GM23338 (cell line): Measurements from ENCODE around the gene SUSD1. TPM values are rescaled to one million over a fixed set of nuclear protein-coding genes. Genes with fewer than 3 reads are reported as not detected.

ENCODE experiments used
- ATAC-seq: fragments of 200-7000 bp; cut with Tn5 transposase; 3 replicates; pipeline ENCODE4 v1.9.1; 2020
- DNase-seq: peaks from one replicate; pipeline ENCODE4 v3.0.0-alpha.2; 2015; ENCODE audit warnings: low spot score
- H2AFZ ChIP-seq: fragments of 200-600 bp; sonication (generic); 2 replicates; pipeline ENCODE4 v1.8.0; 2016; ENCODE audit warnings: antibody characterized with exemption, mild to moderate bottlenecking, moderate library complexity
- H3F3A ChIP-seq: fragments of 200-600 bp; sonication (generic); replicated peaks from 2 replicates; pipeline ENCODE4 v1.8.0; 2017; ENCODE audit warnings: antibody characterized with exemption, mixed run types, low read depth
- H3K27ac ChIP-seq: fragments of 200-600 bp; sonication (generic); 2 replicates; pipeline ENCODE4 v1.6.1; 2016; ENCODE audit warnings: low read depth
- H3K27me3 ChIP-seq: fragments of 200-600 bp; sonication (generic); 2 replicates; pipeline ENCODE4 v1.8.0; 2016; ENCODE audit warnings: mild to moderate bottlenecking, mixed run types, moderate library complexity; ENCODE audit not compliant: insufficient read depth
- H3K36me3 ChIP-seq: fragments of 200-600 bp; sonication (generic); 2 replicates; pipeline ENCODE4 v1.8.0; 2016; ENCODE audit warnings: mild to moderate bottlenecking; ENCODE audit not compliant: insufficient read depth
- H3K4me1 ChIP-seq: fragments of 200-600 bp; sonication (generic); 2 replicates; pipeline ENCODE4 v1.8.0; 2016; ENCODE audit warnings: mild to moderate bottlenecking, moderate library complexity; ENCODE audit not compliant: insufficient read depth
- H3K4me2 ChIP-seq: fragments of 200-600 bp; sonication (generic); 2 replicates; pipeline ENCODE4 v1.7.1; 2017; ENCODE audit warnings: mixed run types
- H3K4me3 ChIP-seq: fragments of 200-600 bp; sonication (generic); 2 replicates; pipeline ENCODE4 v1.6.1; 2016; ENCODE audit warnings: mixed run types
- H3K79me2 ChIP-seq: fragments of 200-600 bp; sonication (generic); replicated peaks from 2 replicates; pipeline ENCODE4 v1.8.0; 2017; ENCODE audit warnings: mild to moderate bottlenecking; ENCODE audit not compliant: insufficient read depth
- H3K9me2 ChIP-seq: fragments of 200-600 bp; sonication (generic); 2 replicates; pipeline ENCODE4 v1.8.0; 2017; ENCODE audit not compliant: insufficient read depth
- H4K20me1 ChIP-seq: fragments of 200-600 bp; sonication (generic); replicated peaks from 2 replicates; pipeline ENCODE4 v1.8.0; 2017; ENCODE audit warnings: mild to moderate bottlenecking; ENCODE audit not compliant: insufficient read depth
- H3K27ac Mint-ChIP-seq: 2 replicates; pipeline ENCODE4 v1.8.0; 2020; ENCODE audit warnings: inconsistent platforms, mild to moderate bottlenecking, moderate library complexity, mixed read lengths
- H3K27me3 Mint-ChIP-seq: 3 replicates; pipeline ENCODE4 v1.8.0; 2022; ENCODE audit warnings: low read depth, mild to moderate bottlenecking, moderate library complexity, mixed read lengths, inconsistent platforms; ENCODE audit not compliant: insufficient read depth, poor library complexity
- H3K36me3 Mint-ChIP-seq: 3 replicates; pipeline ENCODE4 v1.8.0; 2021; ENCODE audit warnings: low read depth, mild to moderate bottlenecking, inconsistent platforms, moderate library complexity, mixed read lengths
- H3K4me1 Mint-ChIP-seq: 3 replicates; pipeline ENCODE4 v1.8.0; 2020; ENCODE audit warnings: mild to moderate bottlenecking, inconsistent platforms, mixed read lengths
- H3K4me3 Mint-ChIP-seq: 3 replicates; pipeline ENCODE4 v1.8.0; 2021; ENCODE audit warnings: moderate library complexity, mild to moderate bottlenecking, inconsistent platforms, mixed read lengths
- H3K9me3 Mint-ChIP-seq: 3 replicates; pipeline ENCODE4 v1.8.0; 2020; ENCODE audit warnings: moderate library complexity, mild to moderate bottlenecking, inconsistent platforms, mixed read lengths
- CREB1 ChIP-seq: fragments of 250-450 bp; sonication (Bioruptor Pico); IDR thresholded peaks from 2 replicates; pipeline ENCODE4 v1.5.0; 2020; ENCODE audit warnings: low read depth, mild to moderate bottlenecking, moderate library complexity
- POLR2AphosphoS5 ChIP-seq: IDR thresholded peaks from 2 replicates; pipeline ENCODE4 v1.6.1; 2016; ENCODE audit warnings: antibody characterized with exemption, low read depth
- REST ChIP-seq: IDR thresholded peaks from one replicate; pipeline ENCODE4 v1.6.1; 2018; ENCODE audit warnings: antibody characterized with exemption; ENCODE audit not compliant: unreplicated experiment
- polyA plus RNA-seq: library from polyadenylated mRNA; unstranded; fragments of >200 nt; fragmentation: Nextera tagmentation; extraction: Ambion mirVana; gene quantifications from 2 replicates; pipeline ENCODE4 v1.2.1, GENCODE V29; 2016
- total RNA-seq: library from RNA; depleted of rRNA; stranded (reverse); fragments of >200 nt; shearing (Covaris generic); gene quantifications from 2 replicates; pipeline ENCODE4 v1.2.3, GENCODE V29; 2014
- TF ChIP-seq, protein P1 (sequence below): fragments of 250-450 bp; sonication (Bioruptor Pico); IDR thresholded peaks from 2 replicates; pipeline ENCODE4 v1.5.0; 2020; ENCODE audit warnings: mild to moderate bottlenecking, moderate library complexity
- TF ChIP-seq, protein P2 (sequence below), 2 experiments: fragments of 200-600 bp in 1 of 2; sonication (generic) in 1 of 2; conservative IDR thresholded peaks; 2 replicates each; pipeline versions ENCODE4 v1.5.1 to v1.6.1; 2016 to 2017; ENCODE audit warnings: antibody characterized with exemption in 2 of 2, low read depth in 2 of 2, mild to moderate bottlenecking in 2 of 2, moderate library complexity in 1 of 2

The SUSD1 gene
- total and polyA plus RNA-seq, 2 experiments from 2014 or later = 1.2 to 6.4 TPM

DNA sequence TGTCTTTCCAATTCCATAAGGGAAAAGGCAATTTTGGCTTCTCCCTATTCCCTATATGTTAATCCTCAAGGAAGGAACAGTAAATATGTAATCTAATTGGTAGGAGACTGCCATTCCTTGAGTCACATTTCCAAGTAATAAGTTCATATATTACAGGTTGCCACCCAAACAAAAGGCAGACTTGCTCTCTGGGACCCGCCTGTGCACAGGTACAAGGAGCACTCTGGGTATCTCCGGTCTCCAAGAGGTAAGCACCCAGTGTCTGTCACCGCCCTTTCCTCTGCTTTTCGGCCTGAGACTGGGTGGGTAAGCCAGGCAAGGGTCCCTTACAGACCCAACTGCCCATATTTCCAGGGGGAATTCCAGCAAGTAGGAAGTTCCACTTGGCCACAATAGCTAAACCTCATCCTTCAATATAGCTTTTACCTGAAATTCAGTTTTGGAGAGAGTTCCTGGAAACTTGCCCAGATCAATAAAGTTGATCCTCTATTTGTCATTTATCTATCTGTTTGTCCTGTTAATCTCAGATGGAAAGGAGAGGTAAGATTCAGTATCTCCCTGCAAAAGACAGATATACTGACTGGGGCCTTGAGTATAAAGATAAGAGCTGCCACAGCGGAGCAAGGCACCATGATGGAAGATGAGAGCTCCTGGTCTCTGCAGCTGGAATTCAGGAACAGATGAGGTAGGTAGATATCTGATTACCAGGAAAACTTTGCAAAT is 81.8 kb downstream of the SUSD1 start (continued):
- TF ChIP-seq, protein P1, sequence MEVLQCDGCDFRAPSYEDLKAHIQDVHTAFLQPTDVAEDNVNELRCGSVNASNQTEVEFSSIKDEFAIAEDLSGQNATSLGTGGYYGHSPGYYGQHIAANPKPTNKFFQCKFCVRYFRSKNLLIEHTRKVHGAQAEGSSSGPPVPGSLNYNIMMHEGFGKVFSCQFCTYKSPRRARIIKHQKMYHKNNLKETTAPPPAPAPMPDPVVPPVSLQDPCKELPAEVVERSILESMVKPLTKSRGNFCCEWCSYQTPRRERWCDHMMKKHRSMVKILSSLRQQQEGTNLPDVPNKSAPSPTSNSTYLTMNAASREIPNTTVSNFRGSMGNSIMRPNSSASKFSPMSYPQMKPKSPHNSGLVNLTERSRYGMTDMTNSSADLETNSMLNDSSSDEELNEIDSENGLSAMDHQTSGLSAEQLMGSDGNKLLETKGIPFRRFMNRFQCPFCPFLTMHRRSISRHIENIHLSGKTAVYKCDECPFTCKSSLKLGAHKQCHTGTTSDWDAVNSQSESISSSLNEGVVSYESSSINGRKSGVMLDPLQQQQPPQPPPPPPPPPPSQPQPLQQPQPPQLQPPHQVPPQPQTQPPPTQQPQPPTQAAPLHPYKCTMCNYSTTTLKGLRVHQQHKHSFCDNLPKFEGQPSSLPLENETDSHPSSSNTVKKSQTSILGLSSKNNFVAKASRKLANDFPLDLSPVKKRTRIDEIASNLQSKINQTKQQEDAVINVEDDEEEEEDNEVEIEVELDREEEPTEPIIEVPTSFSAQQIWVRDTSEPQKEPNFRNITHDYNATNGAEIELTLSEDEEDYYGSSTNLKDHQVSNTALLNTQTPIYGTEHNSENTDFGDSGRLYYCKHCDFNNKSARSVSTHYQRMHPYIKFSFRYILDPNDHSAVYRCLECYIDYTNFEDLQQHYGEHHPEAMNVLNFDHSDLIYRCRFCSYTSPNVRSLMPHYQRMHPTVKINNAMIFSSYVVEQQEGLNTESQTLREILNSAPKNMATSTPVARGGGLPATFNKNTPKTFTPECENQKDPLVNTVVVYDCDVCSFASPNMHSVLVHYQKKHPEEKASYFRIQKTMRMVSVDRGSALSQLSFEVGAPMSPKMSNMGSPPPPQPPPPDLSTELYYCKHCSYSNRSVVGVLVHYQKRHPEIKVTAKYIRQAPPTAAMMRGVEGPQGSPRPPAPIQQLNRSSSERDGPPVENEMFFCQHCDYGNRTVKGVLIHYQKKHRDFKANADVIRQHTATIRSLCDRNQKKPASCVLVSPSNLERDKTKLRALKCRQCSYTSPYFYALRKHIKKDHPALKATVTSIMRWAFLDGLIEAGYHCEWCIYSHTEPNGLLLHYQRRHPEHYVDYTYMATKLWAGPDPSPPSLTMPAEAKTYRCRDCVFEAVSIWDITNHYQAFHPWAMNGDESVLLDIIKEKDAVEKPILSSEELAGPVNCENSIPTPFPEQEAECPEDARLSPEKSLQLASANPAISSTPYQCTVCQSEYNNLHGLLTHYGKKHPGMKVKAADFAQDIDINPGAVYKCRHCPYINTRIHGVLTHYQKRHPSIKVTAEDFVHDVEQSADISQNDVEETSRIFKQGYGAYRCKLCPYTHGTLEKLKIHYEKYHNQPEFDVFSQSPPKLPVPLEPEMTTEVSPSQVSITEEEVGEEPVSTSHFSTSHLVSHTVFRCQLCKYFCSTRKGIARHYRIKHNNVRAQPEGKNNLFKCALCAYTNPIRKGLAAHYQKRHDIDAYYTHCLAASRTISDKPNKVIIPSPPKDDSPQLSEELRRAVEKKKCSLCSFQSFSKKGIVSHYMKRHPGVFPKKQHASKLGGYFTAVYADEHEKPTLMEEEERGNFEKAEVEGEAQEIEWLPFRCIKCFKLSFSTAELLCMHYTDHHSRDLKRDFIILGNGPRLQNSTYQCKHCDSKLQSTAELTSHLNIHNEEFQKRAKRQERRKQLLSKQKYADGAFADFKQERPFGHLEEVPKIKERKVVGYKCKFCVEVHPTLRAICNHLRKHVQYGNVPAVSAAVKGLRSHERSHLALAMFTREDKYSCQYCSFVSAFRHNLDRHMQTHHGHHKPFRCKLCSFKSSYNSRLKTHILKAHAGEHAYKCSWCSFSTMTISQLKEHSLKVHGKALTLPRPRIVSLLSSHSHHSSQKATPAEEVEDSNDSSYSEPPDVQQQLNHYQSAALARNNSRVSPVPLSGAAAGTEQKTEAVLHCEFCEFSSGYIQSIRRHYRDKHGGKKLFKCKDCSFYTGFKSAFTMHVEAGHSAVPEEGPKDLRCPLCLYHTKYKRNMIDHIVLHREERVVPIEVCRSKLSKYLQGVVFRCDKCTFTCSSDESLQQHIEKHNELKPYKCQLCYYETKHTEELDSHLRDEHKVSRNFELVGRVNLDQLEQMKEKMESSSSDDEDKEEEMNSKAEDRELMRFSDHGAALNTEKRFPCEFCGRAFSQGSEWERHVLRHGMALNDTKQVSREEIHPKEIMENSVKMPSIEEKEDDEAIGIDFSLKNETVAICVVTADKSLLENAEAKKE (CRISPR knock-in tag) = no peak
- TF ChIP-seq CREB1 (CRISPR knock-in tag) (no peak), REST (no peak)

DNA sequence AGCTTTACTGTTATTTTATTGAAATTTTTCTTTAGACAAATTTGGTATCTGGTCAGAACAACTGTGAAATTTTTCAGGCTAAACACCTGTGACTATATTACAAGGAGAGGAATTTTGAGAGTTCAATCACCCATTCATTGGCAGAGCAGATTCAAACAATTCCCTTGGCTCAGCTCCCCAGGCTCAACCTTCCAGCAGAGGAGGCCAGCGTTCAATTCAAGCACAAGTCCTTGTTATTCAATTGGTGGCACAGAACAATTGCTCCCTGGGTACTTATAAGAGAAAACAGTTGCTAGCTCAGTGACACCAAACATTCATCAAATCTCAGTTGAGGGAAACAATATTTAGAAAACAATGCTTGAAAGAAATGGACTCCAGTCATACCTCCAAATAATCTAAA is 83.3 kb downstream of the SUSD1 start:
- H3K4me1 ChIP-seq = peaks cover 4% of the 10 kb centered on the region
- H3K4me2 ChIP-seq = no peak overlapping the region
- Mint-ChIP-seq H3K4me3 (no peak overlapping the region), H3K27me3 (peaks cover 3% of the 10 kb centered on the region), H3K36me3 (peaks cover 5% of the 10 kb centered on the region; the same call in 1 of the 3 replicates), H3K9me3 (peaks cover 3% of the 10 kb centered on the region; the same call in 2 of the 3 replicates), H3K4me1 (peaks cover 17% of the 10 kb centered on the region), H3K27ac (peak overlapping the region; percentile 75; the same call in 1 of the 2 replicates)
- peak; percentile 74 for DNase-seq
- no peaks in the 10 kb centered on the region for H3K36me3 ChIP-seq
- H3K79me2 ChIP-seq = no peaks in the 10 kb centered on the region
- no peaks in the 10 kb centered on the region for H3K27me3 ChIP-seq
- H3F3A ChIP-seq = no peaks in the 10 kb centered on the region
- no peak overlapping the region for H3K4me3 ChIP-seq
- H3K27ac ChIP-seq = no peak overlapping the region
- TF ChIP-seq POLR2AphosphoS5 = no peak
- TF ChIP-seq, protein P2, sequence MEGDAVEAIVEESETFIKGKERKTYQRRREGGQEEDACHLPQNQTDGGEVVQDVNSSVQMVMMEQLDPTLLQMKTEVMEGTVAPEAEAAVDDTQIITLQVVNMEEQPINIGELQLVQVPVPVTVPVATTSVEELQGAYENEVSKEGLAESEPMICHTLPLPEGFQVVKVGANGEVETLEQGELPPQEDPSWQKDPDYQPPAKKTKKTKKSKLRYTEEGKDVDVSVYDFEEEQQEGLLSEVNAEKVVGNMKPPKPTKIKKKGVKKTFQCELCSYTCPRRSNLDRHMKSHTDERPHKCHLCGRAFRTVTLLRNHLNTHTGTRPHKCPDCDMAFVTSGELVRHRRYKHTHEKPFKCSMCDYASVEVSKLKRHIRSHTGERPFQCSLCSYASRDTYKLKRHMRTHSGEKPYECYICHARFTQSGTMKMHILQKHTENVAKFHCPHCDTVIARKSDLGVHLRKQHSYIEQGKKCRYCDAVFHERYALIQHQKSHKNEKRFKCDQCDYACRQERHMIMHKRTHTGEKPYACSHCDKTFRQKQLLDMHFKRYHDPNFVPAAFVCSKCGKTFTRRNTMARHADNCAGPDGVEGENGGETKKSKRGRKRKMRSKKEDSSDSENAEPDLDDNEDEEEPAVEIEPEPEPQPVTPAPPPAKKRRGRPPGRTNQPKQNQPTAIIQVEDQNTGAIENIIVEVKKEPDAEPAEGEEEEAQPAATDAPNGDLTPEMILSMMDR (conservative IDR thresholded peaks at IDR 0.05; ENCODE audit: low read depth in 2 of 2) = peak; percentile 51 to 76
- H2AFZ ChIP-seq = no peak overlapping the region
- ATAC-seq = peak; percentile 95
- H3K9me2 ChIP-seq = no peaks in the 10 kb centered on the region
- no peaks in the 10 kb centered on the region for H4K20me1 ChIP-seq
